ENCODE results near the gene KCTD11. TPM values are rescaled to one million over a fixed set of nuclear protein-coding genes. Genes with fewer than 3 reads are reported as not detected.

The KCTD11 gene
- total RNA-seq, 1 experiment from 2014 or later = 5.3 TPM

DNA sequence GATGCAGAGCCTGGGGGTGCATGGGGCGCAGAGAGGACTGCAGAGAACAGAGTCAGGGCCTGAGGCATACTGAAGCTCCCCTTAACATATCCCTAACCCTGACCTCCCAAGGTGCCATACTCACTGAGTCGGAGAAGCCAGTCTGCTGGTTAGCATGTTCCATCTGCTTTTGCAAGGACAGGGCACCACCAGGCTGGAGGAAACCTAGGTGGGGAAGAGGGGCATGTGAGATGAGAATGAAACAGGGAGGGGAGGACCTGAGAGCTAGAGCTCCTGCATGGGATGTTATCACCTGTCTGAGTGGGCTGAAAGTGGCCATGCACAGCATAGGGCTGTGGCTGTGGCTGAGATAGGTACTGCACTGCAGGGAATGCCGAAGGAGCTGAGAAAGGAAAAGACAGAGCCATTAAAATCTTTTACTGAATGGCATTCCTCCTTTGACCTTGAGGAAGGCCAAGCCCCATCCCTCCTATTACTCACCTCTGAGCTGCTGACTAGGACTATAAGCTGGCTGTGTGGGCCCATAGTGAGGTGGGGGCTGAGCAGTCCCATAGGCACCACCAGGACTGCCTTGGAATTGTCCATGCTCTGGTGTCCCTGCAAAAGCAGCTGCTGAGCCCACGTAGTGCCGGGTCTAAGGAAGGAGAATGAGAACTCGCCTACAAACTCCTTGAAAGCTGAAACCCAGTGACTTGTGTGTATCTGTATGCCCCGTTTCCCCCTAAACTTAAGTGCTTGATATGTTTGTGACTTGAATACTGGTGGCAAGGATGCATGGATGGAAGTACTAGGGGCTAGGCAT lies 38.7 kb upstream of the KCTD11 start:
- H3K4me2 ChIP-seq (ENCODE audit: insufficient read depth, insufficient read length, low read length) = peak overlapping the region; percentile 61
- H3K36me3 Mint-ChIP-seq (ENCODE audit: insufficient read depth in 1 of 3, low read depth in 3 of 3) = peaks cover 56 to 81% (median 76%) of the 10 kb centered on the region in 3 experiments
- no peaks in the 10 kb centered on the region for H3K9me3 Mint-ChIP-seq
- no peak overlapping the region for H3K9ac ChIP-seq (ENCODE audit: extremely low read depth, insufficient read length, low read length)
- peaks cover 2% of the 10 kb centered on the region; the same call in 1 of the 2 replicates for H3K4me1 ChIP-seq (ENCODE audit: insufficient read depth, low read length)
- no peaks in the 10 kb centered on the region; the same call in 1 of the 2 replicates for H3K27me3 Mint-ChIP-seq (ENCODE audit: low read depth)
- peaks cover 19% of the 10 kb centered on the region for H3K79me2 ChIP-seq (ENCODE audit: insufficient read depth, low read length)
- H3K4me3 Mint-ChIP-seq = peak overlapping the region; percentile 71 to 87
- peaks cover 38 to 39% of the 10 kb centered on the region in 2 experiments for H3K4me1 Mint-ChIP-seq
- no peak overlapping the region for H2BK5ac ChIP-seq (ENCODE audit: insufficient read length, low read length)
- H2BK120ac ChIP-seq (ENCODE audit: low read depth, low read length, poor library complexity, severe bottlenecking) = no peak overlapping the region
- H3K27ac Mint-ChIP-seq = peak overlapping the region in 2 of 3 experiments; percentile 60 to 86; a peak in 5 of 7 replicates
- no peak overlapping the region for H2AFZ ChIP-seq (ENCODE audit: low read length)
- no peak overlapping the region for H4K5ac ChIP-seq (ENCODE audit: insufficient read length, low read depth, low read length)
- TF ChIP-seq, protein P1, sequence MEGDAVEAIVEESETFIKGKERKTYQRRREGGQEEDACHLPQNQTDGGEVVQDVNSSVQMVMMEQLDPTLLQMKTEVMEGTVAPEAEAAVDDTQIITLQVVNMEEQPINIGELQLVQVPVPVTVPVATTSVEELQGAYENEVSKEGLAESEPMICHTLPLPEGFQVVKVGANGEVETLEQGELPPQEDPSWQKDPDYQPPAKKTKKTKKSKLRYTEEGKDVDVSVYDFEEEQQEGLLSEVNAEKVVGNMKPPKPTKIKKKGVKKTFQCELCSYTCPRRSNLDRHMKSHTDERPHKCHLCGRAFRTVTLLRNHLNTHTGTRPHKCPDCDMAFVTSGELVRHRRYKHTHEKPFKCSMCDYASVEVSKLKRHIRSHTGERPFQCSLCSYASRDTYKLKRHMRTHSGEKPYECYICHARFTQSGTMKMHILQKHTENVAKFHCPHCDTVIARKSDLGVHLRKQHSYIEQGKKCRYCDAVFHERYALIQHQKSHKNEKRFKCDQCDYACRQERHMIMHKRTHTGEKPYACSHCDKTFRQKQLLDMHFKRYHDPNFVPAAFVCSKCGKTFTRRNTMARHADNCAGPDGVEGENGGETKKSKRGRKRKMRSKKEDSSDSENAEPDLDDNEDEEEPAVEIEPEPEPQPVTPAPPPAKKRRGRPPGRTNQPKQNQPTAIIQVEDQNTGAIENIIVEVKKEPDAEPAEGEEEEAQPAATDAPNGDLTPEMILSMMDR (conservative IDR thresholded peaks at IDR 0.05) = peak; percentile 43
- no peak overlapping the region for H4K8ac ChIP-seq (replicated peaks; ENCODE audit: insufficient read length, low read depth, low read length)
- H3K27me3 ChIP-seq (ENCODE audit: insufficient read depth, low read length) = no peaks in the 10 kb centered on the region
- H4K20me1 ChIP-seq (ENCODE audit: control insufficient read depth, insufficient read depth, insufficient read length) = no peaks in the 10 kb centered on the region
- no peak overlapping the region for H2BK15ac ChIP-seq (ENCODE audit: low read depth, low read length)
- H3K14ac ChIP-seq (ENCODE audit: insufficient read depth, low read length) = no peak overlapping the region
- H3T11ph ChIP-seq (ENCODE audit: low read length) = no peak overlapping the region
- H3K4ac ChIP-seq (ENCODE audit: low read depth, low read length) = no peak overlapping the region
- no peak overlapping the region for H2BK20ac ChIP-seq (ENCODE audit: low read depth, low read length, poor library complexity, severe bottlenecking)
- no peaks in the 10 kb centered on the region for H3K79me1 ChIP-seq (ENCODE audit: insufficient read depth, low read depth, low read length, poor library complexity, severe bottlenecking)
- no peak overlapping the region for H3K18ac ChIP-seq (ENCODE audit: insufficient read length, low read depth, low read length)
- no peaks in the 10 kb centered on the region for H3K9me3 ChIP-seq (ENCODE audit: control insufficient read depth, low read depth, low read length)
- peak; percentile 60 for DNase-seq
- no peak overlapping the region for H3K27ac ChIP-seq (ENCODE audit: insufficient read length, low read depth, low read length)
- no CpG with 5 or more reads among the region's 7 CpGs for WGBS (ENCODE audit: extremely low coverage, insufficient read length, low lambda C conversion rate)
- no peak overlapping the region for H2AK5ac ChIP-seq (ENCODE audit: insufficient read length, low read length)
- no peak overlapping the region for H3K23ac ChIP-seq (ENCODE audit: insufficient read length, low read depth, low read length)
- H3K23me2 ChIP-seq (ENCODE audit: insufficient read length, low read depth, low read length, poor library complexity, severe bottlenecking) = peaks cover 18% of the 10 kb centered on the region
- no peak overlapping the region for H3K56ac ChIP-seq (ENCODE audit: insufficient read length, low read depth, low read length)
- H2BK12ac ChIP-seq (ENCODE audit: insufficient read length, low read depth, low read length) = no peak overlapping the region
- no peak overlapping the region for H4K91ac ChIP-seq (ENCODE audit: insufficient read length, low read depth, low read length)

All from H9 (cell line).